ENCODE data around the gene TMEM225.

GRCh38 chr11:123859731-123860130 is 25.7 kb downstream of the TMEM225 start:
- no peak for TF ChIP-seq YY1 (IDR thresholded peaks at IDR 0.05; ENCODE audit: insufficient read depth, insufficient read length)
- TF ChIP-seq ZNF274 (IDR thresholded peaks at IDR 0.05; ENCODE audit: low read depth, low read length), result no peak
